GM12891 (cell line): ENCODE measurements around the gene TMCO4.

Source experiments
- POLR2A ChIP-seq: IDR thresholded peaks from 2 replicates; pipeline ENCODE4 v1.6.1; 2011; ENCODE audit warnings: low read depth, low read length, control low read depth
- POLR2AphosphoS5 ChIP-seq: IDR thresholded peaks from 2 replicates; pipeline ENCODE4 v1.6.1; 2011; ENCODE audit warnings: low read depth, low read length, control low read depth
- POU2F2 ChIP-seq: IDR thresholded peaks from 2 replicates; pipeline ENCODE4 v1.6.1; 2011; ENCODE audit warnings: low read depth, mild to moderate bottlenecking, control low read depth, low read length, moderate library complexity
- SPI1 ChIP-seq: IDR thresholded peaks from 2 replicates; pipeline ENCODE4 v1.6.1; 2011; ENCODE audit warnings: low read depth, low read length, control low read depth
- TAF1 ChIP-seq: IDR thresholded peaks from 2 replicates; pipeline ENCODE4 v1.6.1; 2011; ENCODE audit warnings: low read depth, low read length, control low read depth

GRCh38 chr1:19731311-19731821 is 68.3 kb downstream of the TMCO4 start:
- TF ChIP-seq POLR2AphosphoS5: no peak
- TF ChIP-seq POLR2A: no peak
- no peak for TF ChIP-seq TAF1
- no peak for TF ChIP-seq POU2F2
- TF ChIP-seq SPI1: no peak
